Measurements from ENCODE around the gene NOD1. TPM values are rescaled to one million over a fixed set of nuclear protein-coding genes. Genes with fewer than 3 reads are reported as not detected.

NOD1 gene
- total and polyA plus RNA-seq, 3 donors from 2014 or later: 4.6 to 12.9 (median 11.9) TPM

GRCh38 chr7:30466266-30466665 lies 12.3 kb downstream of the NOD1 start:
- WGBS, 2 donors: 66 to 73% methylated on average over 4 of the region's 4 CpGs
- H3K4me3 ChIP-seq: no peak overlapping the region
- H3K9me3 ChIP-seq: no peaks in the 10 kb centered on the region
- H3K27me3 ChIP-seq: no peaks in the 10 kb centered on the region
- DNase-seq: no peak
- H3K36me3 ChIP-seq (ENCODE audit: low read depth, missing control alignments): no peaks in the 10 kb centered on the region
- H3K4me1 ChIP-seq: peaks cover 46% of the 10 kb centered on the region
- TF ChIP-seq, protein P1, sequence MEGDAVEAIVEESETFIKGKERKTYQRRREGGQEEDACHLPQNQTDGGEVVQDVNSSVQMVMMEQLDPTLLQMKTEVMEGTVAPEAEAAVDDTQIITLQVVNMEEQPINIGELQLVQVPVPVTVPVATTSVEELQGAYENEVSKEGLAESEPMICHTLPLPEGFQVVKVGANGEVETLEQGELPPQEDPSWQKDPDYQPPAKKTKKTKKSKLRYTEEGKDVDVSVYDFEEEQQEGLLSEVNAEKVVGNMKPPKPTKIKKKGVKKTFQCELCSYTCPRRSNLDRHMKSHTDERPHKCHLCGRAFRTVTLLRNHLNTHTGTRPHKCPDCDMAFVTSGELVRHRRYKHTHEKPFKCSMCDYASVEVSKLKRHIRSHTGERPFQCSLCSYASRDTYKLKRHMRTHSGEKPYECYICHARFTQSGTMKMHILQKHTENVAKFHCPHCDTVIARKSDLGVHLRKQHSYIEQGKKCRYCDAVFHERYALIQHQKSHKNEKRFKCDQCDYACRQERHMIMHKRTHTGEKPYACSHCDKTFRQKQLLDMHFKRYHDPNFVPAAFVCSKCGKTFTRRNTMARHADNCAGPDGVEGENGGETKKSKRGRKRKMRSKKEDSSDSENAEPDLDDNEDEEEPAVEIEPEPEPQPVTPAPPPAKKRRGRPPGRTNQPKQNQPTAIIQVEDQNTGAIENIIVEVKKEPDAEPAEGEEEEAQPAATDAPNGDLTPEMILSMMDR (IDR thresholded peaks at IDR 0.05): no peak
- TF ChIP-seq POLR2A (IDR thresholded peaks at IDR 0.05): no peak
- H3K27ac ChIP-seq: peak overlapping the region; percentile 14 to 68
- intact Hi-C loops (cut with DNase I; ENCODE audit: low total_unique reads): no loop called here

DNA sequence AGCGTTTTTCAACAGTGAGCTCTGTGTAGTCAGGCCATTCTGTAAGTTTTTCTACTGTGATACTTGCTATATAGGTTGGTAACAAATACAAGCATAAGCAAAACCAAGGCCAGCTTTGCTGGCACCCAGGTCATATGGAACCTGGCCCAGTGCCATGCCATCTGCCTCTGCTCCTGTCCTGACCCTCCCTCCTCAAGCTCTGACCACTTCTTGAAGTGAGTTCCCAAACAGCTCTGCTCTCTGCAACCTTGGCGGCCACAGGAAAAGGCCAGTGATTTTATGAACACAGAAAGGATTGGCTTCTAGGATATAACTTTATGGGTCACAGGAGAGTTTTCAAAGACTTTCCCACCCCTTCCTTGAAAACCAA lies 12.8 kb downstream of the NOD1 start:
- peaks cover 42% of the 10 kb centered on the region for H3K4me1 ChIP-seq
- H3K27me3 ChIP-seq: no peaks in the 10 kb centered on the region
- DNase-seq: no peak
- no peak overlapping the region for H3K4me3 ChIP-seq
- TF ChIP-seq, protein P1 (IDR thresholded peaks at IDR 0.05): no peak
- TF ChIP-seq POLR2A (IDR thresholded peaks at IDR 0.05): no peak
- H3K9me3 ChIP-seq: no peaks in the 10 kb centered on the region
- WGBS, 2 donors: 60 to 61% methylated on average over 2 of the region's 2 CpGs
- peak overlapping the region; percentile 14 to 68 for H3K27ac ChIP-seq
- intact Hi-C loops (cut with DNase I; ENCODE audit: low total_unique reads): no loop called here
- H3K36me3 ChIP-seq (ENCODE audit: low read depth, missing control alignments): no peaks in the 10 kb centered on the region

DNA sequence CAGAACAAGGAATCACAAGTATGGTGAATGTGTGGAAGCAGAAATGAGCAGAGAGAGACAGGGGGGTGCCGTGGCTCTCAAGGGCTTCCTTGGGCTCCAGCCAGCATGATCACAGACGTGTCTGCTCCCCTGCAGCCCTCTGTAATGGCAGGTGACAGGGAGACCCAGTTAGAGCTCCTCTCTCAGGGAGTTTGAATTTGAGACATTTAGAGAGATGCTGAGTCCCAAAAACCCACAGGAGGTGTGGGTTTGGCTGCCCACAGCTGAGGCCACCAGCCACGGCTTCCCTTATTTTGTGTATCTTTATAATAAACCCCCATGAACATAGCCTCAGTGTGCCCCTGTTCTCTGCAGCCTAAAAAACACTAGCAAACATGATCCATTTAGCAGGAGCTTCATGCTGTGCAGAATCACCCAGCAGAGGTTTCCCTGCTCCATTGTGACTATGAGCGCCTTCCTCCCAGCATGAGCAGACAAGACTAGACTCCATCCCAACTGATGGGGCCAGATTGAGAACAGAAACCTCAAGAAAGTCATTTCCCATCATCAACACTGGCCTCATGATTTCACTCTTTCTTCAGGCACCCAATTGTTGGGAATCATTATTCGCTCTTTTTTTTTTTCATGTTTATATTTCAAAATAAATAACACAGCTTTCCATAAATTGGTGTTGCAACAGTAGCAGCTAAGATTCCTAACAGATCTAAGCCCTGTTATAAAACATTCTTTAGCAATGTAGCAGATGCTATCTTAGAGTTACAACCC lies 13.4 kb downstream of the NOD1 start:
- 76 to 82% methylated on average over 5 of the region's 5 CpGs for WGBS, 2 donors
- Histone ChIP-seq H3K27ac (peak overlapping the region in 1 of 2 donors; percentile 68), H3K4me1 (peaks cover 36% of the 10 kb centered on the region), H3K36me3 (ENCODE audit: low read depth, missing control alignments) (no peaks in the 10 kb centered on the region), H3K4me3 (no peak overlapping the region), H3K27me3 (no peaks in the 10 kb centered on the region), H3K9me3 (no peaks in the 10 kb centered on the region)
- TF ChIP-seq, protein P1 (IDR thresholded peaks at IDR 0.05): no peak
- TF ChIP-seq POLR2A (IDR thresholded peaks at IDR 0.05): no peak
- DNase-seq: no peak
- intact Hi-C loops (cut with DNase I; ENCODE audit: low total_unique reads): no loop called here

DNA sequence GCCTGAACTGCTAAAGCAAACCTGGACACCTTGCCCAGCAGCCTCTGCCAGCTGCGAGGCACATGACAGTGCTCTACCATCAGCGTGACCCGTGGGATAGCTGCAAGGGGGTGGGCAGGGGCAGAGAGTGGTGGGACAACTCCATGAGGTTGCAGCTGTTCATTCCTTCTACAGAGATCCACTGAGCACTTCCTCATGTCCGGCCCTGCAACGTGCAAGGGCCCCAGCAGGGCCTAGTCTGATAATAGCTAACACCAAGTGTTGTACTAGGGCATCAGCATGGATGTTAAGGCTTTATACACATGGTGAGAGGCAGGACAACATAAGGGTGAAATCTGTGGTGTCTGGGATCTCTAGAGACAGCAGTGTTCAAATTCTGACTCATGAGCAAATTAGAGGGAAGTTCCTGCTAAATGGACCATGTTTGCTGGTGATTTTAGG lies 14.3 kb downstream of the NOD1 start:
- 49 to 75% methylated on average over 4 to 5 of the region's 5 CpGs for WGBS, 2 donors
- no peak overlapping the region for H3K4me3 ChIP-seq
- no peak for DNase-seq
- no peaks in the 10 kb centered on the region for H3K36me3 ChIP-seq (ENCODE audit: low read depth, missing control alignments)
- H3K27me3 ChIP-seq: no peaks in the 10 kb centered on the region
- H3K9me3 ChIP-seq: no peaks in the 10 kb centered on the region
- intact Hi-C loops (cut with DNase I; ENCODE audit: low total_unique reads): no loop called here
- peak overlapping the region in 1 of 2 donors; percentile 8 for H3K27ac ChIP-seq
- peaks cover 26% of the 10 kb centered on the region for H3K4me1 ChIP-seq
- no peak for TF ChIP-seq POLR2A (IDR thresholded peaks at IDR 0.05)
- TF ChIP-seq, protein P1 (IDR thresholded peaks at IDR 0.05): no peak
